ENCODE measurements around the gene VPS26C.

- TF ChIP-seq GATA2 (IDR thresholded peaks at IDR 0.05; ENCODE audit: low read depth, low read length) (no peak), GATA3 (IDR thresholded peaks at IDR 0.05; ENCODE audit: low read depth, low read length) (no peak)
Measured at GRCh38 chr21:37251294-37251634, 15.9 kb downstream of the VPS26C start.

Measured in SH-SY5Y (cell line).